ENCODE data around the gene GRIK4. TPM values are rescaled to one million over a fixed set of nuclear protein-coding genes. Genes with fewer than 3 reads are reported as not detected.

Gene GRIK4
- total RNA-seq, 1 experiment from 2014 or later: not detected

- Histone ChIP-seq H3K9ac (ENCODE audit: low read length) (no peak overlapping the region), H3K4me2 (ENCODE audit: low read length) (no peak overlapping the region), H3K36me3 (ENCODE audit: low read depth, low read length) (no peaks in the 10 kb centered on the region), H3K79me2 (ENCODE audit: low read length) (no peaks in the 10 kb centered on the region), H3K9me2 (replicated peaks; ENCODE audit: low read length) (no peaks in the 10 kb centered on the region), H3K27me3 (ENCODE audit: low read length) (peaks cover 82% of the 10 kb centered on the region), H3K9me3 (ENCODE audit: low read length) (no peaks in the 10 kb centered on the region), H3K27ac (ENCODE audit: low read length) (no peak overlapping the region), H3K4me3 (ENCODE audit: low read length) (no peak overlapping the region), H3K4me1 (ENCODE audit: insufficient read depth, low read length) (peaks cover 8% of the 10 kb centered on the region; the same call in 1 of the 2 replicates), H3F3A (ENCODE audit: low read length, unreplicated experiment) (no peaks in the 10 kb centered on the region), H4K20me1 (ENCODE audit: low read length) (no peaks in the 10 kb centered on the region), H2AFZ (ENCODE audit: low read length) (no peak overlapping the region)
- DNase-seq: no peak
- ChIA-PET CTCF (no interaction called here), POLR2A (ENCODE audit: unreplicated experiment) (no interaction called here)
- TF ChIP-seq CTCF (conservative IDR thresholded peaks at IDR 0.05; ENCODE audit: low read depth, low read length) (no peak), EZH2phosphoT487 (IDR thresholded peaks at IDR 0.05; ENCODE audit: borderline replicate concordance, low read length) (no peak), EZH2 (IDR thresholded peaks at IDR 0.05; ENCODE audit: low read length, unreplicated experiment) (no peak)
- intact Hi-C loops (cut with micrococcal nuclease): no loop called here
- no TSS peak for BruUV-seq (replicated peaks)
- no peak for ATAC-seq
Observed at GRCh38 chr11:120878781-120879180, 367.2 kb downstream of the GRIK4 start.

GRCh38 chr11:120880498-120881175 lies 369.1 kb downstream of the GRIK4 start:
- Histone ChIP-seq H3K4me2 (ENCODE audit: low read length) (no peak overlapping the region), H3F3A (ENCODE audit: low read length, unreplicated experiment) (no peaks in the 10 kb centered on the region), H3K27me3 (ENCODE audit: low read length) (peaks cover 66% of the 10 kb centered on the region), H3K79me2 (ENCODE audit: low read length) (no peaks in the 10 kb centered on the region), H3K9me3 (ENCODE audit: low read length) (no peaks in the 10 kb centered on the region), H4K20me1 (ENCODE audit: low read length) (no peaks in the 10 kb centered on the region), H3K9ac (ENCODE audit: low read length) (no peak overlapping the region), H3K27ac (ENCODE audit: low read length) (no peak overlapping the region), H2AFZ (ENCODE audit: low read length) (no peak overlapping the region), H3K36me3 (ENCODE audit: low read depth, low read length) (no peaks in the 10 kb centered on the region), H3K9me2 (replicated peaks; ENCODE audit: low read length) (no peaks in the 10 kb centered on the region), H3K4me1 (ENCODE audit: insufficient read depth, low read length) (peaks cover 12% of the 10 kb centered on the region; the same call in 1 of the 2 replicates), H3K4me3 (ENCODE audit: low read length) (no peak overlapping the region)
- POLR2A ChIA-PET (ENCODE audit: unreplicated experiment): interaction anchor here (0.6 kb wide), 1 partner anchor 119 kb away, joined by 6 read pairs; no protein-coding TSS in a partner anchor
- ATAC-seq (no peak), DNase-seq (no peak)
- CTCF ChIA-PET: no interaction called here
- TF ChIP-seq EZH2 (IDR thresholded peaks at IDR 0.05; ENCODE audit: low read length, unreplicated experiment): no peak
- TF ChIP-seq EZH2phosphoT487 (IDR thresholded peaks at IDR 0.05; ENCODE audit: borderline replicate concordance, low read length): no peak
- TF ChIP-seq CTCF (conservative IDR thresholded peaks at IDR 0.05; ENCODE audit: low read depth, low read length): no peak
- no TSS peak for BruUV-seq (replicated peaks)
- intact Hi-C loops (cut with micrococcal nuclease): no loop called here

GRCh38 chr11:120881596-120881995 lies 370.0 kb downstream of the GRIK4 start:
- Histone ChIP-seq H3K27me3 (ENCODE audit: low read length) (peaks cover 74% of the 10 kb centered on the region), H3K9ac (ENCODE audit: low read length) (no peak overlapping the region), H3K4me3 (ENCODE audit: low read length) (no peak overlapping the region), H3F3A (ENCODE audit: low read length, unreplicated experiment) (no peaks in the 10 kb centered on the region), H3K4me1 (ENCODE audit: insufficient read depth, low read length) (peaks cover 12% of the 10 kb centered on the region; the same call in 1 of the 2 replicates), H2AFZ (ENCODE audit: low read length) (no peak overlapping the region), H4K20me1 (ENCODE audit: low read length) (no peaks in the 10 kb centered on the region), H3K9me3 (ENCODE audit: low read length) (no peaks in the 10 kb centered on the region), H3K27ac (ENCODE audit: low read length) (no peak overlapping the region), H3K79me2 (ENCODE audit: low read length) (no peaks in the 10 kb centered on the region), H3K4me2 (ENCODE audit: low read length) (no peak overlapping the region), H3K9me2 (replicated peaks; ENCODE audit: low read length) (no peaks in the 10 kb centered on the region), H3K36me3 (ENCODE audit: low read depth, low read length) (no peaks in the 10 kb centered on the region)
- ATAC-seq (no peak), DNase-seq (no peak)
- ChIA-PET CTCF (no interaction called here), POLR2A (ENCODE audit: unreplicated experiment) (interaction anchor here (0.6 kb wide), 1 partner anchor 1104 kb away, joined by 3 read pairs; no protein-coding TSS in a partner anchor)
- intact Hi-C loops (cut with micrococcal nuclease): no loop called here
- TF ChIP-seq EZH2 (IDR thresholded peaks at IDR 0.05; ENCODE audit: low read length, unreplicated experiment) (no peak), EZH2phosphoT487 (IDR thresholded peaks at IDR 0.05; ENCODE audit: borderline replicate concordance, low read length) (no peak), CTCF (conservative IDR thresholded peaks at IDR 0.05; ENCODE audit: low read depth, low read length) (no peak)
- BruUV-seq (replicated peaks): no TSS peak

All from PC-3 (cell line).